HAP-1 (cell line): Measurements from ENCODE around the gene AP2M1.
A peak's percentile ranks its signal among the peaks of the same experiment; 100 is the strongest.

Source experiments
- DNase-seq, 2 experiments: peaks; one replicate each; pipeline ENCODE4 v3.0.0-alpha.2; 2016 to 2020; ENCODE audit warnings: low spot score in 2 of 2
- H3K27me3 ChIP-seq: fragments of 250-450 bp; sonication (Bioruptor Pico); 2 replicates; pipeline ENCODE4 v1.5.1; 2020; ENCODE audit warnings: low read depth, mild to moderate bottlenecking, moderate library complexity
- H3K36me3 ChIP-seq: fragments of 250-450 bp; sonication (Bioruptor Pico); replicated peaks from 2 replicates; pipeline ENCODE4 v1.5.1; 2020; ENCODE audit warnings: mild to moderate bottlenecking
- H3K4me1 ChIP-seq: fragments of 250-450 bp; sonication (Bioruptor Pico); 2 replicates; pipeline ENCODE4 v1.5.1; 2020; ENCODE audit warnings: mild to moderate bottlenecking
- H3K4me3 ChIP-seq: fragments of 250-450 bp; sonication (Bioruptor Pico); 2 replicates; pipeline ENCODE4 v1.5.1; 2020; ENCODE audit warnings: mild to moderate bottlenecking, moderate library complexity
- H3K9me3 ChIP-seq: fragments of 250-450 bp; sonication (Bioruptor Pico); 2 replicates; pipeline ENCODE4 v1.5.1; 2020; ENCODE audit warnings: mild to moderate bottlenecking, moderate library complexity
- in situ Hi-C: fragments of 300-500 bp; cut with MboI; formaldehyde crosslinking; loops from 3 replicates; pipeline ENCODE4 v1.14.3; 2020; ENCODE audit warnings: low sequenced_read_pairs, inconsistent platforms, mixed read lengths

AP2M1 gene

GRCh38 chr3:184166671-184167070, 8.0 kb upstream of the AP2M1 start:
- in situ Hi-C loops = no loop called here
- H3K4me1 ChIP-seq = no peaks in the 10 kb centered on the region
- H3K27me3 ChIP-seq = no peaks in the 10 kb centered on the region
- H3K36me3 ChIP-seq = peaks cover 69% of the 10 kb centered on the region
- no peaks in the 10 kb centered on the region for H3K9me3 ChIP-seq
- DNase-seq = no peak
- no peak overlapping the region for H3K4me3 ChIP-seq

GRCh38 chr3:184167786-184168185, 6.9 kb upstream of the AP2M1 start:
- DNase-seq = no peak
- H3K4me1 ChIP-seq = no peaks in the 10 kb centered on the region
- in situ Hi-C loops = no loop called here
- peaks cover 70% of the 10 kb centered on the region for H3K36me3 ChIP-seq
- no peaks in the 10 kb centered on the region for H3K27me3 ChIP-seq
- no peak overlapping the region for H3K4me3 ChIP-seq
- H3K9me3 ChIP-seq = no peaks in the 10 kb centered on the region

GRCh38 chr3:184168363-184169120, 6.1 kb upstream of the AP2M1 start:
- in situ Hi-C loops = no loop called here
- no peak for DNase-seq
- peaks cover 68% of the 10 kb centered on the region for H3K36me3 ChIP-seq
- no peaks in the 10 kb centered on the region for H3K4me1 ChIP-seq
- no peaks in the 10 kb centered on the region for H3K27me3 ChIP-seq
- no peaks in the 10 kb centered on the region for H3K9me3 ChIP-seq
- H3K4me3 ChIP-seq = no peak overlapping the region

- in situ Hi-C loops = no loop called here
- DNase-seq = no peak
- Histone ChIP-seq H3K9me3 (no peaks in the 10 kb centered on the region), H3K4me1 (peaks cover 6% of the 10 kb centered on the region), H3K36me3 (peaks cover 57% of the 10 kb centered on the region), H3K4me3 (no peak overlapping the region), H3K27me3 (no peaks in the 10 kb centered on the region)
Measured at GRCh38 chr3:184169896-184170875, 4.5 kb upstream of the AP2M1 start.

- Histone ChIP-seq H3K4me1 (peaks cover 6% of the 10 kb centered on the region), H3K27me3 (no peaks in the 10 kb centered on the region), H3K36me3 (peaks cover 43% of the 10 kb centered on the region), H3K9me3 (no peaks in the 10 kb centered on the region), H3K4me3 (no peak overlapping the region)
- in situ Hi-C loops = no loop called here
- no peak for DNase-seq
Measured at GRCh38 chr3:184171562-184171961, 3.1 kb upstream of the AP2M1 start.

GRCh38 chr3:184172681-184173373, 1.8 kb upstream of the AP2M1 start:
- no peaks in the 10 kb centered on the region for H3K9me3 ChIP-seq
- H3K4me1 ChIP-seq = peaks cover 12% of the 10 kb centered on the region
- no peak overlapping the region for H3K4me3 ChIP-seq
- DNase-seq = no peak
- peaks cover 42% of the 10 kb centered on the region for H3K36me3 ChIP-seq
- in situ Hi-C loops = no loop called here
- H3K27me3 ChIP-seq = no peaks in the 10 kb centered on the region

GRCh38 chr3:184173374-184173722, 1.3 kb upstream of the AP2M1 start:
- in situ Hi-C loops = no loop called here
- H3K36me3 ChIP-seq = peaks cover 43% of the 10 kb centered on the region
- peaks cover 12% of the 10 kb centered on the region for H3K4me1 ChIP-seq
- no peak overlapping the region for H3K4me3 ChIP-seq
- H3K9me3 ChIP-seq = no peaks in the 10 kb centered on the region
- DNase-seq = no peak
- no peaks in the 10 kb centered on the region for H3K27me3 ChIP-seq

- H3K4me3 ChIP-seq = peak overlapping the region; percentile 12
- peaks cover 45% of the 10 kb centered on the region for H3K36me3 ChIP-seq
- no peaks in the 10 kb centered on the region for H3K9me3 ChIP-seq
- in situ Hi-C loops = no loop called here
- no peaks in the 10 kb centered on the region for H3K27me3 ChIP-seq
- no peak for DNase-seq
- H3K4me1 ChIP-seq = peaks cover 12% of the 10 kb centered on the region
Measured at GRCh38 chr3:184174284-184174645, 390 bp upstream of the AP2M1 start.

- no peak for DNase-seq
- in situ Hi-C loops = no loop called here
- Histone ChIP-seq H3K36me3 (peaks cover 49% of the 10 kb centered on the region), H3K4me3 (peak overlapping the region; percentile 93), H3K9me3 (no peaks in the 10 kb centered on the region), H3K27me3 (no peaks in the 10 kb centered on the region), H3K4me1 (peaks cover 12% of the 10 kb centered on the region)
Measured at GRCh38 chr3:184175506-184175905, 851 bp downstream of the AP2M1 start.

- DNase-seq = no peak
- Histone ChIP-seq H3K4me3 (peak overlapping the region; percentile 93), H3K9me3 (no peaks in the 10 kb centered on the region), H3K4me1 (peaks cover 12% of the 10 kb centered on the region), H3K27me3 (no peaks in the 10 kb centered on the region), H3K36me3 (peaks cover 49% of the 10 kb centered on the region)
- in situ Hi-C loops = no loop called here
Measured at GRCh38 chr3:184175981-184176376, 1.3 kb downstream of the AP2M1 start.

- Histone ChIP-seq H3K9me3 (no peaks in the 10 kb centered on the region), H3K4me3 (peak overlapping the region; percentile 93), H3K4me1 (peaks cover 12% of the 10 kb centered on the region), H3K27me3 (no peaks in the 10 kb centered on the region), H3K36me3 (peaks cover 51% of the 10 kb centered on the region)
- peak; percentile 55 to 88 for DNase-seq
- in situ Hi-C loops = no loop called here
Measured at GRCh38 chr3:184176377-184177330, 2.0 kb downstream of the AP2M1 start.

GRCh38 chr3:184177331-184177731, 2.7 kb downstream of the AP2M1 start:
- DNase-seq = peak in 1 of 2 experiments; percentile 24
- no peaks in the 10 kb centered on the region for H3K27me3 ChIP-seq
- H3K4me1 ChIP-seq = peaks cover 12% of the 10 kb centered on the region
- no peaks in the 10 kb centered on the region for H3K9me3 ChIP-seq
- H3K4me3 ChIP-seq = no peak overlapping the region
- H3K36me3 ChIP-seq = peaks cover 55% of the 10 kb centered on the region
- in situ Hi-C loops = no loop called here

- DNase-seq = no peak
- in situ Hi-C loops = no loop called here
- peaks cover 12% of the 10 kb centered on the region for H3K4me1 ChIP-seq
- H3K27me3 ChIP-seq = no peaks in the 10 kb centered on the region
- peaks cover 60% of the 10 kb centered on the region for H3K36me3 ChIP-seq
- H3K9me3 ChIP-seq = no peaks in the 10 kb centered on the region
- H3K4me3 ChIP-seq = no peak overlapping the region
Measured at GRCh38 chr3:184177767-184178306, 3.2 kb downstream of the AP2M1 start.
